Activated T-cell treated with anti-CD3 and anti-CD28 coated beads, Interleukin-2, amount 50 U/mL, for 24 hours (primary cell): ENCODE data around the gene TMEM59L.

Source experiments
- DNase-seq: peaks from one replicate; pipeline ENCODE4 v3.0.0-alpha.2; 2020
- H3K27ac Mint-ChIP-seq: 2 replicates; pipeline ENCODE4 v1.8.0; 2020; ENCODE audit warnings: mild to moderate bottlenecking, mixed read lengths
- H3K27me3 Mint-ChIP-seq: 2 replicates; pipeline ENCODE4 v1.8.0; 2020; ENCODE audit warnings: mixed read lengths
- H3K36me3 Mint-ChIP-seq: 2 replicates; pipeline ENCODE4 v1.8.0; 2020; ENCODE audit warnings: low read depth, mixed read lengths
- H3K4me1 Mint-ChIP-seq: 2 replicates; pipeline ENCODE4 v1.8.0; 2020; ENCODE audit warnings: low read depth, mixed read lengths
- H3K4me3 Mint-ChIP-seq: 2 replicates; pipeline ENCODE4 v1.8.0; 2020; ENCODE audit warnings: mild to moderate bottlenecking, moderate library complexity, mixed read lengths
- H3K9me3 Mint-ChIP-seq: 2 replicates; pipeline ENCODE4 v1.8.0; 2020; ENCODE audit warnings: mixed read lengths

TMEM59L gene

GRCh38 chr19:18662972-18663732, 50.5 kb downstream of the TMEM59L start:
- peaks cover 16% of the 10 kb centered on the region for H3K4me1 Mint-ChIP-seq
- H3K4me3 Mint-ChIP-seq, result no peak overlapping the region
- no peak overlapping the region for H3K27ac Mint-ChIP-seq
- no peak for DNase-seq
- H3K36me3 Mint-ChIP-seq, result peaks cover 14% of the 10 kb centered on the region
- H3K9me3 Mint-ChIP-seq, result no peaks in the 10 kb centered on the region
- no peaks in the 10 kb centered on the region for H3K27me3 Mint-ChIP-seq

DNA sequence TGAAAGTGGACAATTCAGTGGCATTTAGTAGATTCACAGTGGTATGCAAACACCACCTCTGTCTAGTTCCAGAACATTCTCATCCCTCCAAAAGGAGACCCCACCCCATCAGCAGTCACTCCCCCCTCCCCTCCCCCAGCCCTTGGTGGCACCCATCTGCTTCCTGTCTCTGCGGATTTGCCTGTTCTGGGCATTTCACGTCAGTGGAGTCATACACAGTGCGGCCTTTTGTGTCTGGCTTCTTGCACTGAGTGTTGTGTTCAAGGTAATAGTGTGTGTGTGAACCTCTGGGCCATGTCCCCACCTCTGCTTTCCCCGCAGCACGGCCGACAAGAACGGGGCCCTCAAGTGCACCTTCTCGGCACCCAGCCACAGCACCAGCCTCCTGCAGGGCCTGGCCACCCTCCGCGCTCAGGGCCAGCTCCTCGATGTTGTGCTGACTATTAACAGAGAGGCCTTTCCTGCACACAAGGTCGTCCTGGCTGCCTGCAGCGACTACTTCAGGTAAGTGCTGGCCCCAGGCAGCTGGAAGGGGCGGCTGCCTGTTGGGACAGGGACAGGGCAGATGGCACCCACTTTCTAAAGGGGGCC, 51.4 kb downstream of the TMEM59L start:
- H3K27ac Mint-ChIP-seq, result peak overlapping the region; percentile 78

DNA sequence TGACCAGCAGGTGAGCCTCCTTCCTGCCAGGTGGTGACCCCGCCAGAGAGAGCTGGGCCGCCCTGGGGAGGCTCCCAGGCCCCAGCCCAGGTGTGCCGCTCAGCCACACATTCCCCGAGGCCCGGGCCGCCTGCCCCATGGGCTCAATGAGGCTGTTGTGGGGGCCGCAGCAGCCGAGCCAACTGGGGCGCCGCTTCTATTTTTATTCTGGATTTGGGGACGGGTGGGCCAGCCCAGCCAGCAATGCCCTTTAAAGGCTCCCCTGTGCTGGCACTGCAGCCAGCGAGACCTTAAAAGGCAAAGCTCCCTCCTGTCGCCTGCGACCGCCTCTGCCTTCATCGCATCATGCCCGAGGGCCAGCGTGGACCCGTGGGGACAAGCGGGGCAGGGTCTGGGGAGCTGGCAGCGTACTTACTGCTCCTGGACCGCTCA, 53.1 kb downstream of the TMEM59L start:
- no peak for DNase-seq
- Mint-ChIP-seq H3K36me3 (peaks cover 34% of the 10 kb centered on the region), H3K27ac (no peak overlapping the region), H3K4me1 (peaks cover 12% of the 10 kb centered on the region), H3K27me3 (no peaks in the 10 kb centered on the region), H3K9me3 (no peaks in the 10 kb centered on the region), H3K4me3 (no peak overlapping the region)

More for the DNA sequence above, 51.4 kb downstream of the TMEM59L start:
- no peak for DNase-seq
- H3K4me3 Mint-ChIP-seq, result no peak overlapping the region
- H3K36me3 Mint-ChIP-seq, result peaks cover 21% of the 10 kb centered on the region
- peaks cover 13% of the 10 kb centered on the region for H3K4me1 Mint-ChIP-seq
- no peaks in the 10 kb centered on the region for H3K9me3 Mint-ChIP-seq
- H3K27me3 Mint-ChIP-seq, result no peaks in the 10 kb centered on the region

DNA sequence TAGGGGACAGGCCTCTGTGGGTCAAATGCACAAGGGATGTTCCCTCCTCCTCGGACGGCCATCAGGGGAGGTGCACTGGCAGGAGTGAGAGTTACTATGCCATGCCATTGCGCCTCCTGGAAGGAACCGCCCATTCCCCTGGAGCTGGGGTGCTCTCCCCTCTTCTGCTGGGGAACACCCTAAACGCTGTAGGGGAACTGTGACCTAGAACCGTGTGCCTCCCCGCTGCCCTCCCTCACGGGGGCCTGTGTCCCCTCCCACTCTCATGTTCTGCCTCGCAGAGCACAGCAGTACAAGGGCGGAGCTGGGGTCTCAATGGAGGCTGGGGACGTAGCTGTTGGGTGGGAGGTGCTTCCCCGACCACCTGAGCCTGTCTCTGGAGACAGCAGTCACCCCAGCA, 53.6 kb downstream of the TMEM59L start:
- peaks cover 34% of the 10 kb centered on the region for H3K36me3 Mint-ChIP-seq
- H3K27ac Mint-ChIP-seq, result no peak overlapping the region
- DNase-seq, result no peak
- no peaks in the 10 kb centered on the region for H3K9me3 Mint-ChIP-seq
- peaks cover 12% of the 10 kb centered on the region for H3K4me1 Mint-ChIP-seq
- H3K4me3 Mint-ChIP-seq, result no peak overlapping the region
- H3K27me3 Mint-ChIP-seq, result no peaks in the 10 kb centered on the region

DNA sequence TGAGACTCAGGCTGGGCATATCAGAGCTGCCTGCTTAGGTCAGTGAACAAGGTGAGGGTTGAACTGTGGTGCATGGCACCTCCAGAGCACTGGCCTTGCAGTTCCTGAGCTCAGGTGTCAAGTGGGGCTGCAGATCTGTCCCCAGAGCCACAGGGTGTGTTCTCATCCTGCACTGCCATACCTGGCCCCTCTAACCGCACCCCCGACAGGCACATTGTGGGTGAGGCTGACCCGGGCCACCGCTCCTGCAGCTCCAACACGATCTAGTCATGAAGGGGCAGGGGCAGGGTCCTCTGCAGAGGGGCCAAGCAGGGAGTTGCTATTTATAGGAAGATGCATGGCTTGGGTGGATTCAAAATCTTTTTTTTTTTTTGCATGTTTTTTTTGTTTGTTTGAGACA, 54.1 kb downstream of the TMEM59L start:
- Mint-ChIP-seq H3K9me3 (no peaks in the 10 kb centered on the region), H3K4me1 (peaks cover 12% of the 10 kb centered on the region), H3K27ac (no peak overlapping the region), H3K27me3 (no peaks in the 10 kb centered on the region), H3K4me3 (no peak overlapping the region), H3K36me3 (peaks cover 39% of the 10 kb centered on the region)
- no peak for DNase-seq

- peaks cover 39% of the 10 kb centered on the region for H3K36me3 Mint-ChIP-seq
Observed at GRCh38 chr19:18667531-18668251, 55.0 kb downstream of the TMEM59L start.

DNA sequence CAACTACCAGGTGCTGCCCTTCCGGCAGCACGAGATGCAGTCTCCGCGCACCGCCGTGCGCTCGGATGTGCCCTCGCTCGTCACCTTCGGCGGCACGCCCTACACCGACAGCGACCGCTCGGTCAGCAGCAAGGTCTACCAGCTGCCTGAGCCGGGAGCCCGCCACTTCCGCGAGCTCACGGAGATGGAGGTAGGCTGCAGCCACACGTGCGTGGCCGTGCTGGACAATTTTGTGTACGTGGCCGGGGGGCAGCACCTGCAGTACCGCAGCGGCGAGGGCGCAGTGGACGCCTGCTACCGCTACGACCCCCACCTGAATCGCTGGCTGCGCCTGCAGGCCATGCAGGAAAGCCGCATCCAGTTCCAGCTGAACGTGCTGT, 55.6 kb downstream of the TMEM59L start:
- no peak for DNase-seq
- Mint-ChIP-seq H3K27ac (no peak overlapping the region), H3K27me3 (no peaks in the 10 kb centered on the region), H3K9me3 (no peaks in the 10 kb centered on the region), H3K4me1 (peaks cover 11% of the 10 kb centered on the region), H3K36me3 (peaks cover 39% of the 10 kb centered on the region), H3K4me3 (no peak overlapping the region)

More at GRCh38 chr19:18667531-18668251, 55.0 kb downstream of the TMEM59L start:
- H3K27me3 Mint-ChIP-seq, result no peaks in the 10 kb centered on the region
- DNase-seq, result no peak
- no peak overlapping the region for H3K27ac Mint-ChIP-seq
- H3K4me3 Mint-ChIP-seq, result no peak overlapping the region
- no peaks in the 10 kb centered on the region for H3K9me3 Mint-ChIP-seq
- H3K4me1 Mint-ChIP-seq, result peaks cover 12% of the 10 kb centered on the region

- H3K4me1 Mint-ChIP-seq, result peaks cover 4% of the 10 kb centered on the region
- no peaks in the 10 kb centered on the region for H3K9me3 Mint-ChIP-seq
- H3K36me3 Mint-ChIP-seq, result peaks cover 39% of the 10 kb centered on the region
- no peak for DNase-seq
- no peak overlapping the region for H3K4me3 Mint-ChIP-seq
- H3K27ac Mint-ChIP-seq, result no peak overlapping the region
- no peaks in the 10 kb centered on the region for H3K27me3 Mint-ChIP-seq
Observed at GRCh38 chr19:18668744-18669523, 56.3 kb downstream of the TMEM59L start.

DNA sequence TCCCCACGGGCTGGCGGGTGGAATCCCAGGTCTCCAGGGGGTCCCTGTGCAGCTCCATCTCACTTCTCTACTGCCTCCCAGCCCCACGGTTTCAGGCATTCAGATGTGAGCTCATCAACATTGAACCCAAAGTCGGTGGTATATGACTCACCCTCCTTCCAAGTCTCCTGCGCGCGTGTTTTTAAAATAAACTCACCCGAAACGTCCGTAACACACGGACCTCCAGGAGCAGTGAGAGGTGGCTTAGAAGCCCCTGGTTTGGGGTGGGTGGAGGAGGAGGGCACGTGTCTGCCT, 56.8 kb downstream of the TMEM59L start:
- Mint-ChIP-seq H3K4me1 (no peaks in the 10 kb centered on the region), H3K9me3 (no peaks in the 10 kb centered on the region), H3K27me3 (no peaks in the 10 kb centered on the region), H3K4me3 (no peak overlapping the region), H3K27ac (no peak overlapping the region), H3K36me3 (peaks cover 38% of the 10 kb centered on the region)
- no peak for DNase-seq

GRCh38 chr19:18669883-18670282, 57.2 kb downstream of the TMEM59L start:
- DNase-seq, result no peak
- Mint-ChIP-seq H3K27me3 (no peaks in the 10 kb centered on the region), H3K9me3 (no peaks in the 10 kb centered on the region), H3K36me3 (peaks cover 38% of the 10 kb centered on the region), H3K27ac (no peak overlapping the region), H3K4me1 (no peaks in the 10 kb centered on the region), H3K4me3 (no peak overlapping the region)

GRCh38 chr19:18670312-18670711, 57.6 kb downstream of the TMEM59L start:
- Mint-ChIP-seq H3K4me1 (no peaks in the 10 kb centered on the region), H3K27me3 (no peaks in the 10 kb centered on the region), H3K36me3 (peaks cover 38% of the 10 kb centered on the region), H3K4me3 (no peak overlapping the region), H3K9me3 (no peaks in the 10 kb centered on the region), H3K27ac (no peak overlapping the region)
- no peak for DNase-seq
